Panc1 (cell line): ENCODE measurements around the gene LRP2. TPM values are rescaled to one million over a fixed set of nuclear protein-coding genes. Genes with fewer than 3 reads are reported as not detected.

Experiments
- ATAC-seq: fragments of 200-7000 bp; cut with Tn5 transposase; 2 replicates; pipeline ENCODE4 v1.9.1; 2020; ENCODE audit warnings: mild to moderate bottlenecking, moderate library complexity
- BruUV-seq: library from RNA; stranded (reverse); fragments of 400-500 nt; replicated peaks from 2 replicates; lab custom pipeline; 2021; lab: Mats Ljungman, UMichigan
- CTCF ChIA-PET: fragments of 300-600 bp; sonication (Branson Sonifier 250); formaldehyde crosslinking; loops from one replicate; lab custom pipeline; 2022; ENCODE audit warnings: antibody characterized with exemption; lab: Charles Lee
- POLR2A ChIA-PET: fragments of 300-600 bp; sonication (Branson Sonifier 250); formaldehyde crosslinking; loops from one replicate; lab custom pipeline; 2022; ENCODE audit warnings: antibody characterized with exemption; lab: Charles Lee
- DNase-seq: peaks from one replicate; pipeline ENCODE4 v3.0.0-alpha.2; 2010; ENCODE audit warnings: low read depth, low spot score
- H3K27ac ChIP-seq: 2 replicates; pipeline ENCODE4 v1.5.1; 2011; ENCODE audit warnings: mild to moderate bottlenecking, low read length, inconsistent platforms
- H3K27me3 ChIP-seq: fragments of 200-500 bp; sonication (Bioruptor generic); 2 replicates; pipeline ENCODE4 v1.6.0; 2014; ENCODE audit warnings: low read length, inconsistent platforms; ENCODE audit not compliant: control insufficient read depth, insufficient read depth
- H3K36me3 ChIP-seq: fragments of 200-500 bp; sonication (Bioruptor generic); 2 replicates; pipeline ENCODE4 v1.5.1; 2014; ENCODE audit warnings: inconsistent platforms, mild to moderate bottlenecking, low read length, moderate library complexity; ENCODE audit not compliant: control insufficient read depth, insufficient read depth
- H3K4me1 ChIP-seq: 2 replicates; pipeline ENCODE4 v1.5.1; 2011; ENCODE audit warnings: inconsistent platforms, mild to moderate bottlenecking, low read length, moderate library complexity; ENCODE audit not compliant: control insufficient read depth, insufficient read depth
- H3K4me3 ChIP-seq, 2 experiments: 2 replicates each; pipeline ENCODE4 v1.5.1; 2011 to 2012; ENCODE audit warnings: low read depth in 2 of 2, low read length in 2 of 2, mild to moderate bottlenecking in 2 of 2, inconsistent platforms in 1 of 2, moderate library complexity in 1 of 2
- H3K9me3 ChIP-seq: fragments of 200-500 bp; sonication (Bioruptor generic); 2 replicates; pipeline ENCODE4 v1.5.1; 2014; ENCODE audit warnings: low read depth, mild to moderate bottlenecking, inconsistent platforms, low read length, moderate library complexity; ENCODE audit not compliant: control insufficient read depth, insufficient read depth
- CTCF ChIP-seq: fragments of 450-650 bp; IDR thresholded peaks from 2 replicates; pipeline ENCODE4 v1.5.1; 2017; ENCODE audit warnings: mild to moderate bottlenecking
- POLR2AphosphoS5 ChIP-seq: IDR thresholded peaks from 2 replicates; pipeline ENCODE4 v1.6.1; 2012; ENCODE audit warnings: mild to moderate bottlenecking, low read depth, low read length, moderate library complexity
- REST ChIP-seq, 2 experiments: IDR thresholded peaks; 2 replicates each; pipeline ENCODE4 v1.6.1; 2011 to 2012; ENCODE audit warnings: low read depth in 2 of 2, control low read depth in 1 of 2, low read length in 1 of 2, mild to moderate bottlenecking in 1 of 2, moderate library complexity in 1 of 2; ENCODE audit not compliant: insufficient read depth in 1 of 2
- SIN3A ChIP-seq: IDR thresholded peaks from 2 replicates; pipeline ENCODE4 v1.6.1; 2012; ENCODE audit warnings: low read depth, mild to moderate bottlenecking, low read length, moderate library complexity, borderline replicate concordance; ENCODE audit not compliant: insufficient read depth
- TCF7L2 ChIP-seq: IDR thresholded peaks from 2 replicates; pipeline ENCODE4 v1.6.1; 2011; ENCODE audit warnings: mild to moderate bottlenecking, low read depth, low read length, inconsistent platforms
- in situ Hi-C: cut with HindIII; loops from 2 replicates; pipeline ENCODE4 v1.10.0; 2016; ENCODE audit warnings: low sequenced_read_pairs, low pct_unique_long_range_greater_than_20kb
- intact Hi-C: fragments of 100-400 bp; cut with micrococcal nuclease; formaldehyde crosslinking; loops from one replicate; pipeline ENCODE4 v1.10.0; 2022; ENCODE audit not compliant: unreplicated experiment
- total RNA-seq: library from RNA; stranded (reverse); gene quantifications from one replicate; pipeline ENCODE4 v1.2.1, GENCODE V29; 2021; ENCODE audit not compliant: unreplicated experiment

LRP2 gene
- total RNA-seq, 1 experiment from 2014 or later, result 0.10 TPM

- in situ Hi-C loops (no loop called here), intact Hi-C loops (no loop called here)
- Histone ChIP-seq H3K36me3 (no peaks in the 10 kb centered on the region), H3K27me3 (peaks cover 4% of the 10 kb centered on the region), H3K9me3 (no peaks in the 10 kb centered on the region), H3K4me3 (no peak overlapping the region), H3K4me1 (no peaks in the 10 kb centered on the region), H3K27ac (no peak overlapping the region)
- ATAC-seq (no peak), DNase-seq (no peak)
- POLR2A ChIA-PET, result interaction anchor here (0.7 kb wide), 2 partner anchors 138 to 149 kb away, joined by 3 to 5 read pairs; no protein-coding TSS in a partner anchor
- CTCF ChIA-PET, result no interaction called here
- no TSS peak for BruUV-seq
- TF ChIP-seq POLR2AphosphoS5, result no peak
- no peak for TF ChIP-seq REST (IDR thresholded peaks at IDR 0.05; ENCODE audit: insufficient read depth in 1 of 2, low read depth in 2 of 2, low read length in 1 of 2)
- no peak for TF ChIP-seq CTCF
- TF ChIP-seq TCF7L2, result no peak
- no peak for TF ChIP-seq SIN3A
Observed at GRCh38 chr2:169303579-169304305, 58.6 kb downstream of the LRP2 start.

- CTCF ChIA-PET, result no interaction called here
- BruUV-seq, result no TSS peak
- in situ Hi-C loops (no loop called here), intact Hi-C loops (no loop called here)
- no peak overlapping the region for H3K4me3 ChIP-seq
- H3K9me3 ChIP-seq, result no peaks in the 10 kb centered on the region
- peaks cover 4% of the 10 kb centered on the region for H3K27me3 ChIP-seq
- ATAC-seq (no peak), DNase-seq (no peak)
- TF ChIP-seq TCF7L2, result no peak
- TF ChIP-seq CTCF, result no peak
- no peak for TF ChIP-seq SIN3A
- no peak for TF ChIP-seq REST (IDR thresholded peaks at IDR 0.05; ENCODE audit: insufficient read depth in 1 of 2, low read depth in 2 of 2, low read length in 1 of 2)
- TF ChIP-seq POLR2AphosphoS5, result no peak
- no peaks in the 10 kb centered on the region for H3K4me1 ChIP-seq
- no peaks in the 10 kb centered on the region for H3K36me3 ChIP-seq
- POLR2A ChIA-PET, result no interaction called here
- H3K27ac ChIP-seq, result no peak overlapping the region
Observed at GRCh38 chr2:169302364-169302763, 60.0 kb downstream of the LRP2 start.
